GM10266 (cell line): ENCODE data around the gene ASTN2.

ENCODE experiments used
- DNase-seq: peaks from one replicate; pipeline ENCODE4 v3.0.0; 2012; ENCODE audit errors: extremely low spot score
- CTCF ChIP-seq: IDR thresholded peaks from 2 replicates; pipeline ENCODE4 v1.5.1; 2012; ENCODE audit warnings: mild to moderate bottlenecking, low read depth; ENCODE audit not compliant: control insufficient read depth, insufficient read depth; ENCODE audit errors: missing control alignments

The ASTN2 gene

GRCh38 chr9:117184173-117184572 lies 230.7 kb downstream of the ASTN2 start:
- DNase-seq = no peak
- TF ChIP-seq CTCF = no peak

- DNase-seq = no peak
- no peak for TF ChIP-seq CTCF
Observed at GRCh38 chr9:117182046-117182445, 232.8 kb downstream of the ASTN2 start.

GRCh38 chr9:117180896-117181445 lies 233.9 kb downstream of the ASTN2 start:
- no peak for DNase-seq
- TF ChIP-seq CTCF = no peak

- DNase-seq = no peak
- TF ChIP-seq CTCF = no peak
Observed at GRCh38 chr9:117178596-117179375, 236.1 kb downstream of the ASTN2 start.

GRCh38 chr9:117170567-117170966 lies 244.3 kb downstream of the ASTN2 start:
- TF ChIP-seq CTCF = no peak
- no peak for DNase-seq

GRCh38 chr9:117169089-117169621 lies 245.7 kb downstream of the ASTN2 start:
- DNase-seq = no peak

More at GRCh38 chr9:117169089-117169621, 245.7 kb downstream of the ASTN2 start:
- TF ChIP-seq CTCF = no peak
